Amygdala (tissue), 56 donors: ENCODE measurements around the gene DRC7.

Experiments used
- DNase-seq, 56 donors: peaks; one replicate each; lab custom pipeline; 2025; lab: John Stamatoyannopoulos, UW

DRC7 gene

GRCh38 chr16:57747091-57747490, 52.5 kb downstream of the DRC7 start:
- no peak for DNase-seq

GRCh38 chr16:57747496-57747895, 52.9 kb downstream of the DRC7 start:
- no peak for DNase-seq

- DNase-seq: no peak
Measured at GRCh38 chr16:57747996-57748395, 53.4 kb downstream of the DRC7 start.

- DNase-seq: no peak
Measured at GRCh38 chr16:57748596-57748995, 54.0 kb downstream of the DRC7 start.

- DNase-seq: no peak
Measured at GRCh38 chr16:57749101-57749692, 54.6 kb downstream of the DRC7 start.

- no peak for DNase-seq
Measured at GRCh38 chr16:57749856-57750452, 55.3 kb downstream of the DRC7 start.

GRCh38 chr16:57750796-57751538, 56.4 kb downstream of the DRC7 start:
- no peak for DNase-seq

DNA sequence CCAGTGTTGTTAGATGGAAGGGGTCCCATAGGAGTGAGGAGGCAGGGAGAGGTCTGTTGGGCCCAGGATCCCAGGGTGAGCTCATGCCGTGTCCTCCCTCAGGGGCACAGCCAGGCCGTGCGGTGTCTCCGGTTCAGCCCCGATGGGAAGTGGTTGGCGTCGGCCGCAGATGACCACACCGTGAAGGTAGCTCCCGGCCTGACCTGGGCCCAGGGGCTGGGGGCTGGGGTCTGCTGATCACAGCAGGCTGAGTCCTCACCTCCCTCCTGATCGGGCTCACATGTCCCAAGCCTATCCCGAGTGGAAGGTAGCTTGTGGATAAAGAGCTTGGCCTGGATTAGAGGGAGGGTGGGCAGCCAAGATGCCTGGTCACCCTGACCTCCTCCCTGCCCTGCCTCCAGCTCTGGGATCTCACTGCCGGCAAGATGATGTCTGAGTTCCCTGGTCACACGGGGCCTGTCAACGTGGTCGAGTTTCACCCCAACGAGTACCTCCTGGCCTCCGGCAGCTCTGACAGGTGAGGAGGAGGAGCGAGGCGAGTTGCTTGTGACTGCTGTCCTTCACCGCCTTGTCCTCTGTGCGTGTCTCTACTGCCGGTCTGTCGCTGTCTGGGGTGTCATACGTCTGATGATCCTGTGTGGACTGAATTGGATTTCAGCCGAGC, 57.1 kb downstream of the DRC7 start:
- DNase-seq: no peak

DNA sequence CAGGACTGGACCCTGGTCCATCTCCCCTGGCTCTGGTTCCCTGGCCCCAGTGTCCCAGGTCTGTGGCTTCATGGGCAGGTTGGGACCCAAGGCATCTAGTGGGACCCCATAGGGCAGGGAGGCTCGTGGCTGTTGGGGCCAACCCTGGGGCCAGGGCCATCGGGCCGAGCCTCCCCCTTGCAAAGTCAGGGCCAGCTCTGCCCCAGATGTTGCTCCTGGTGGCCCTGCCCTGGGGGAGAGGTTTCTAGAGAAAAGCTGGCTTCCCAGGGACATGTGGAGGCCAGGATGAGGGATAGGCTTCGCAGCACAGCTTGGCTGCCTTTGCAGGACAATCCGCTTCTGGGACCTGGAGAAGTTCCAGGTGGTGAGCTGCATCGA, 57.6 kb downstream of the DRC7 start:
- no peak for DNase-seq

DNA sequence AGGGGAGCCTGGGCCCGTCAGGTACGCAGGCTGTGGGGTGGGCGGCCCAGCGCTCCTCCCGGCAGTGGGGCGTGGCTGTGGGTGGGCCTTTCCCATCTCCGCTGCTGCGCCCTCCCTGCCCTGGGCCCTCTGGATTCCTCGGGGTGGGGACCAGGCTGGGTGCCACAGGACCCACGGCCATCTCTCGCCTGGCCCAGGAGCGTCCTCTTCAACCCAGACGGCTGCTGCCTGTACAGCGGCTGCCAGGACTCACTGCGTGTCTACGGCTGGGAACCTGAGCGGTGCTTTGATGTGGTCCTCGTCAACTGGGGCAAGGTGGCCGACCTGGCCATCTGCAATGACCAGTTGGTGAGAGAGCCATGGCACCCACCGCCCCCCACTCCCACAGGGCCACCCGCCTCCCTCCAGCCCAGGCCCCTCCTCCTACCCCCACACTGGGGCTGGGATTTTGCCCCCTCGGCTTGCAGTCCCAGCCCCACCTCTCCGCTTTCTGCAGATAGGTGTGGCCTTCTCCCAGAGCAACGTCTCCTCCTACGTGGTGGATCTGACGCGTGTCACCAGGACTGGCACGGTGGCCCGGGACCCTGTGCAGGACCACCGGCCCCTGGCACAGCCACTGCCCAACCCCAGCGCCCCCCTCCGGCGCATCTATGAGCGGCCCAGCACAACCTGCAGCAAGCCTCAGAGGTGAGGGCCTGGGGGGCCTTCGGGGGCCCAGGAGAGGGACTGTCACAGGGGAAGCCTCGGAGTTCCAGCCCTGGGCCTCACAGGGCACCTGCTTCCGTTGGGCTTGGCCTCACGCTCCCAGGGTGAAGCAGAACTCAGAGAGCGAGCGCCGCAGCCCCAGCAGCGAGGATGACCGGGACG, 58.2 kb downstream of the DRC7 start:
- DNase-seq: no peak

DNA sequence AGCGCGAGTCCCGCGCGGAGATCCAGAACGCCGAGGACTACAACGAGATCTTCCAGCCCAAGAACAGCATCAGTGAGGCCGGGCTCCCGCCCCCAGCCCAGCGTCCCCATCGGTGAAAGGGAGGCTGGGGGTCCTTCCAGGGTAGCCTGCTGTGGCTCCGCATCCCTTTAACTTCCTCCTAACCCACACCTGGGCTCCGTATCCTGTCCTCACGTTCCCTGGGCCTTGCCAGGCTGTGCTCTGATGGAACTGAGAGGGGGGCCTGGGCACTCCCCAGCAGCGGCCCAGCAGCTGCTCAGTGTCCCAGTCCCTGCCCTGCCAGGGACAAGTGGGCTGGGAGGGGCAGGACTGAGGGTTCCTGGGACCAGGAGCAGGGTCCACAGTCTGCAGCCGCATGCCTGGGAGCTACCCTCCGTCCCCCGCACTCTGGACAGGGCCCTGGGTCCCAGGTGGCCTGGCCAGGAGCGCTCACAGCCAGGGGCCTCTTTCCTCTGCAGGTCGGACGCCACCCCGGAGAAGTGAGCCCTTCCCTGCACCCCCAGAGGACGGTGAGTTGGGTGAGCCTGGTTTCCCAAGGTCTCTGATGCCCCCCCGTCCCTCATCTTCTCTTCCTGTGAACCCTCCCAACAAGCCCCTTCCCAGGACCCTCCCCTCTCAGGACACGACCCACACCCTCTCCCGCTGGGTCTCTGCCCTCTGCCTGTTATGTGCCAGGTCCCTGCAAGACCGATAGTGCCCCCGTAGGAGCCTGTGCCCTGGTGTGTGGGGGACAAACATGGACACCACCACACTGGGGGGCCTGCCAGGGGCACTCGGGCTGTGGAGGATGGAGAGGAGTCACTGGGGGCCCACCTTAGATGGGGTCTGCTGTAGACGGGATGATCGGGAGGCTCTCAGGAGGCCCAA, 59.1 kb downstream of the DRC7 start:
- no peak for DNase-seq

DNA sequence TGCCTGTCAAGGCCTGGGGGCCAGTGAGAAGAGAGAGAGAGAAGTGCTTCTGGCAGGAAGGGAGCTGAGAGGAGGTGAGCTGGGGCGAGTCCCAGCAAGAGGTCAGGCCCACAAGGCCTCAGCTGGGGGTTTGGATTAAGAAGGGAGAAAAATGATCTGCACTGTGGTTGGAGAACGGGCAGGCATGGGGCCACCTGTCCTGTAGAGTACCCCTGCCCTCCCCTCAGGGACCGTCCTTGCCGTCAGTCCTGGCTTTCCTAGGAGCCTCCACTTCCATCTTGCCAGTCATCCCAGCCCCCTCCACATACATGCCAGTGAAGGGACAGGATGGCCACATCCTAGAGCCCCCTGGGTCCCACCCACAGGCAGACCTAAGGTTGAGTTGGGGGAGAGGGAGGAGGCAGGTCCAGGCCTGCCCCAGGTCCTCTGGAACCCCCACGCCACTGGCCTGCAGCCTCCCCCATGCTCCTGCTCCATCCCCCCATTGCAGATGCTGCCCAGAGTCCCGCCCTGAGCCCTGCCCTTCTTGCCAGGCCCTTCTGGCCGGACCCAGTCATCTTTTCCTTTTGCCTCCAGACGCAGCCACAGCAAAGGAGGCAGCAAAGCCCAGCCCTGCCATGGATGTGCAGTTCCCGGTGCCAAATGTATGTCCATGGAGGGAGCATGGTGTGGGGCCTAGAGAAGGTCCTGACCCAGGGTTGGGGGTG, 59.9 kb downstream of the DRC7 start:
- DNase-seq: no peak

DNA sequence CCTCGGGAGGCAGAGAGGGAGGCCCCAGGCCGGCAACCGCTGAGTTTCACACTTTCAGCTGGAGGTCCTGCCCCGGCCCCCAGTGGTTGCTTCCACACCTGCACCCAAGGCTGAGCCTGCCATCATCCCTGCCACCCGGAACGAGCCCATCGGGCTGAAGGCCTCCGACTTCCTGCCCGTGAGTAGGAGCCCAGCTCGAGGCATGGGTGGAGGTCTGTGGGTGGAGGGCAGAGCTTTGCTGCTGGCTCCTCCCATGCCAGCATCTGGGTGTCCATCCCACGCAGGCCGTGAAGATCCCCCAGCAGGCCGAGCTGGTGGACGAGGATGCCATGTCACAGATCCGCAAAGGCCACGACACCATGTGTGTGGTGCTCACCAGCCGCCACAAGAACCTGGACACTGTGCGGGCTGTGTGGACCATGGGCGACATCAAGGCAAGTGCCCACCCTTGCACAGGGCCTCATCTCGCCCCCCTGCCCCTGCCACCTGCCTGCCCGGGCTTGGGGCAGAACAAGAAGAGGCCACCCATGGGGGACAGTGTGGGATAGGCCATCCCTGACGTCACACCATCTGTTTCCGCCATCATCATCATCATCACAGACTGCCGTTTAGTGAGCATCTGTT, 60.6 kb downstream of the DRC7 start:
- no peak for DNase-seq

GRCh38 chr16:57755726-57756423, 61.3 kb downstream of the DRC7 start:
- DNase-seq: no peak

DNA sequence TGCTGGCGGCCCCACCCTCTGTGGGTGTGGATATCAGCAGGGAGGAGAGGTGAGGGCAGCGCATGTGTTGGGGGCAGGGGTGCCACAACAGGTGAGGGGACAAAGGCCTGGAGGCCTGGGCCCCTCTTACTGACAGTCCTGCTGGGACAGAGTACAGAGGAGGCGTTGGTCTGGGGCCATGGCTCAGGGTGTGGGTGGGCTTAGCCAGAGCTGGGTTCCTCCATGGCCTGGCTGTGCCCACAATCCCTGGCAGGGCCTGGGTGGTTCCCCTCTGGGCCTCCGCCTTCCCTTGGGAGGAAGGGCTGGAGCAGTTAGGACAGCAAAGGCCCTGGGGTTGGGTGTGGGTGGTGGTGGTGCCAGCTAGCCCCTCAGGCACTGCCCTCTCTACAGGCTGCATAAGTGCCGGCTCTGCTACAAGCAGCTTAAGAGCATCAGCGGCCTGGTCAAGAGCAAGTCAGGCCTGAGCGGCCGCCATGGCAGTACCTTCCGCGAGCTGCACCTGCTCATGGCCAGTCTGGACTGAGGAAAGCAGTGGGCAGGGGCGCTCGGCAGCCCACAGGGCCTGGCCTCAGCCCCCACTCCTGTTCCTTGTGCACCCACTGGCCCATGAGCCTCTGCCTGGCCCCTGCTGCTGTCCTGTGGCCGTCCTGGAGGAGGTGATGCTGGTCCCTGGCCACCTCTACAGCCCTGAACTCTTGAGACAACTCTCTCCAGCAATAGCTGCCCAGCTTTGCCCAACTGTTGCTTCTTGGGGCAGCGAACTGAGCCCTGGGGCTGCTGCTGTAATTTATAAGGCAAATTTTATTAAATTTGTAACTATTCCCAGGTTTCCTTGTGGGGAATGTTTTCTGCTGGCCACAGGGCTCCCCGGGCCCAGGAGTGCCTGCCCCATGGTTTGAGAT, 62.1 kb downstream of the DRC7 start:
- no peak for DNase-seq

DNA sequence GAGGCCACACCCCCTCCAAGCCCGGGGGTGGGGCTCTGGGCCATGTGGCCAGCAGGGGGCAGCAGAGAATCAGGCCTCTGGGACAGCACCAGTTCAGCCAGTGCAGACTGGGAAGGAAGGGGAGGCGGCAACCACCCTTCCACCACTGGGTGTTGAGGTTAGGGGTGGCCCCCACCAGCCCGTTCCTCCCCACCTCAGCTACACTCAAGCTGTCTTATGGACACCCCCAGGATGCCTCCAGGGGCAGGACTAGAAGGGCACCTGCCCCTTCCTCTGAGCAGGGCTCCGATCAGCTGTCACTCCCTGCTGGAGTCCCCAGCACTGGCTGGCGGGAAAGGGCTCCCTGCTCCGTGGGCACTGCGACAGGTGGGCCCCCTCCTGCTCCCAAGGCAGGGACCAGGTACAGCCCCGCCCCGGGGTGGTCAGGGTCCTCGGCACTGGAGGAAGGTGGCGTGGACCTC, 62.8 kb downstream of the DRC7 start:
- peak in 53 of 56 donors; percentile 27 to 92 (median 68) for DNase-seq

- no peak for DNase-seq
Measured at GRCh38 chr16:57757883-57758282, 63.3 kb downstream of the DRC7 start.
